SIG-M5 treated with dmso at 0.1 percent for 504 hours (cell line): Measurements from ENCODE around the gene ALAD.

Source experiments
- DNase-seq: peaks from one replicate; lab custom pipeline; 2025; ENCODE audit not compliant: unreplicated experiment; lab: John Stamatoyannopoulos, UW

ALAD gene

DNA sequence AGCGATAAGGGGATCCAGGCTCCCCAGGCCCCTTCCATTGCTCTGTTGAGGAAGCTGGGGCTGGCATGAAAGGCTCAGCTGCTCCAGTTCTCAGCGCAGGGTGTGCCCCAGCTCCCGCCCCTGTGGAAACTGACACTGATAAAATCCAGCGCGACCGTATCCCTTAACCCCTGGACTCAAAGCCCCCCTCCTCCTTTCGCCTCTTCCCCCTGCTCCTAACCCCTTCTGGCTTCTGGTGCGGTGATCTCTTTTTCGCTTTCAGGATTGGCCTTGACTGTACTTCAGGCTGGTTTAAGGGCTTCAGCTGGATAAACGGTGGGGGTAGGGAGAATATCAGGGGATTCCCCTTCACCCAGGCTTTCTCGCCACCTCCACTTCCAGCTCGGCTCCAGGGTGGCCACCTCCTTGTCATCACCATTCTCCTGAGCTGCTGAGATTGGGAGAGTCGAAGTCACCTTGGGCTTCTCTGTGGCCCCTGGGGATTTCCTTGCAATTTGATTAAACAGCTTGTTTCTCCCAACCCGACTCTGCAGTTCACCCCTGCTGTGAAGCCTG, 50.9 kb downstream of the ALAD start:
- no peak for DNase-seq

DNA sequence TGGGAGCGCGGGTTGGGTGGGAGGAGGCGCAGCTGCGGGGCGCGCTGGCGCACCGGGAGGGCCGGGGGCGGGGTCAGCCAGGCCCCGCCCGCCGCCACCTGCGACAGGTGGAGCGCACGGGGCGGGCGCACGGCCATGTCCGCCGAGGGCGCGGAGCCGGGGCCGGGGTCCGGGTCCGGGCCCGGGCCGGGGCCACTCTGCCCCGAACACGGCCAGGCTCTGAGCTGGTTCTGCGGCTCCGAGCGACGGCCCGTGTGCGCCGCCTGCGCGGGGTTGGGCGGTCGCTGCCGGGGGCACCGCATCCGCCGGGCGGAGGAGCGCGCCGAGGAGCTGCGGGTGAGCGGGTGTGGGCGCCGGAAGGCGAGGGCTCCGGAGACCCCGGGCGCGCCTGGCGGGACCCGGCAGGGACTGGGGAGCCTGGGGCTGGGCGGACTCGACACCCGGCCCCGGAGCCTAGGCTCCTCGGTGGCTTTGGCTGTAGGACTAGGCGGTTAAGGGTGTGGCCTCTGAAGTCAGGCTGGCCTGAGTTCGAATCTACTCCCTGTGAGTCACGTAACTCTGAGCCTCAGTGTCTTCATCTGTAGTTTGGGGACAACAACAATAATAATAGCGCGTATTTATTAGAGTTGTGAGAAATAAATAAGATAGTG, 51.5 kb downstream of the ALAD start, which contains the start of gene BSPRY:
BSPRY (plus strand) TSS at position 97 of the 650 bp plus-strand sequence; CDS start at position 136, 39 bp downstream.
- DNase-seq: no peak

DNA sequence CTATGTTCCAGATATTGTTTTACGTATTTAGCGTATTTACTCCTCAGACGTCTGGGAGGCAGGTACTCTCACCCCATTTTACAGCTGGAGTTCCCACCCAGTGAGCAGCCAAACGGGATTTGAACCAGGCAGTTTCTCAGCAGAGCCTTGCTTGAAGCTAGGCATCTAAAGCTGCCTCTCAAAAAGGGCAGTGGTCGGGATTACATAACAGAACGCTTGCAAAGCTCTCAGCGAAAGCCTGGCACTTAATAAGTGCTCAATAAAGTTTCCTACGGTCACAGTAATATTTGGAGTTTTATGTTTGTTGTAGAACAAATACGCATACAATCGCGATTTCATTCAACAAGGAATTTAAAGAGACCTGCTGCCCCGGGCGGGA, 52.0 kb downstream of the ALAD start:
- no peak for DNase-seq

DNA sequence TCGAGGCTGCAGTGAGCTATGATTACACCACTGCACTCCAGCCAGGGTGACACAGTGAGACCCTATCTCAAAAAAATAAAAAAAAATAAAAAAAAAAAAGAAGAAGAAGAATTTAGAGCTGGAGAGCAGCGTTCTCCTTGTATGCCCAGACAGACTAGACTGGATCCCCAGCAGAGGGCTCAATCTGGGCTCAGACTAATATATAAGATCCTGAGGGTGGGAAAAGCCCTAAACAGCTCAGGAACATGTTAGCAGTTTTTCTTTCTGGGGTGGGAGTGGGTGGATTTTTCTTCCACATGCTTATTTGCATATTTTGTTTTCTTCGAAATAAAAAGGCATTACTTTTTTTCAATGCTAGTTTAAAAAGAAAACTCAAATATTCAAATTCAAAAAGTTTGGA, 52.6 kb downstream of the ALAD start:
- no peak for DNase-seq

DNA sequence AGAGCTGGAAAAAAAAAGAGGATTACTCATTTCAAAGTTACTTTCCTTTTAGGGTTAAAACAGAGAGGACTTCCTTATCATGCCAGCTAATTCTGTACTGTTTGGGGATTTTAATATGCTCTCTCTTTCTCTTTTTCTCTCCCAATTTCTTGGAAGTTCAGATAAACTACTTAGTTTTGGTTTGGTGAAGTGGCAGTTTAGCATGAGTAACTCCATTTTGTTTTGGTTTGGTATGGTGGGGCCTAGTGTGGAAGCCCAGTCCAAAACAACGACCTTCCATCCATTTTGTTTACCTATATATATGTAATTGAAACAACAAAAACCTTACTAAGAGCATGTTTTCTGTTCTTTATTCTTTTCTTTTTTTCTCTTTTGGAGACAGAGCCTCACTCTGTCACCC, 55.4 kb downstream of the ALAD start:
- DNase-seq: no peak

DNA sequence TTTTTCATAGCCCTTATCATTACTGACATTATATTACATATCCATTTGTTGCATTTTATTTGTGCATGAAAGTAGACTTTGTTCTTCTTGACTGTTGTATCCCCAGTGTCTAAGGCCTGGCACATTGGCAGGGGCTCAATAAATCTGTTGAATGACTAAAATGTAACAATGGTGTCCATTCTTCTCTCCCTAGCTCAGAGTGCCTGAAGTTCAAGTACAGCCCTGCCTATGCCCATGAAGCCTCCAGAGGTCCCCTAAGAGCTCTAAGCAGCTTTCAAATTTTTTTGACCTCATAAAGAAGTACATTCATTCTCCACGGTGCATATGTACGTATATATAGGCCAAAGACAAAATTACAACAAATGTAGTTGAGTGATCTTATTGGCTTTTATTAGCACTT, 55.9 kb downstream of the ALAD start:
- no peak for DNase-seq

DNA sequence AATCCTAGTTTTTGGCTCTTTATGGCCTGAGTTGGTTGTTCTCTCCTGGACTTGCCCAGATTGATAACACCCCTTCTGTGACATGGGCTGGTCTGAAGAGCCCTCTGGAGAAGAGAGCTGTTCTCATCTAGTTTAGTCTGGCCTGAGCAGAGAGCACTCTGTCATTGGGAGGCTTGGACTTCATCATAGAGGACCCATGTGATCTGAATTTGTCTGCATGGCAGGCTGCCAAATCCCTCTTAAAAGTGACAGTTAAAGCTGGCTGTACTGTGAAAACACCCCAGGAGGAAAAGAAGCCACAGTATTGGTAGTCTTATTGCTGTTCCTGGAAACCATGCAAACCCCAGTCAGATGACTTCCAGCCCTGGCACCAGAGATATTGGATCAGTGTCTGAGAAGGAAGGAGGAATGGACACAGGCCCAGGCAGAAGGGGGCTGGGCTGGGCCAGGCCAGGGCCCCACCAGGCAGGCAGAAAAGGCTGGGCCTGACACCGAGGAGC, 57.3 kb downstream of the ALAD start:
- no peak for DNase-seq

DNA sequence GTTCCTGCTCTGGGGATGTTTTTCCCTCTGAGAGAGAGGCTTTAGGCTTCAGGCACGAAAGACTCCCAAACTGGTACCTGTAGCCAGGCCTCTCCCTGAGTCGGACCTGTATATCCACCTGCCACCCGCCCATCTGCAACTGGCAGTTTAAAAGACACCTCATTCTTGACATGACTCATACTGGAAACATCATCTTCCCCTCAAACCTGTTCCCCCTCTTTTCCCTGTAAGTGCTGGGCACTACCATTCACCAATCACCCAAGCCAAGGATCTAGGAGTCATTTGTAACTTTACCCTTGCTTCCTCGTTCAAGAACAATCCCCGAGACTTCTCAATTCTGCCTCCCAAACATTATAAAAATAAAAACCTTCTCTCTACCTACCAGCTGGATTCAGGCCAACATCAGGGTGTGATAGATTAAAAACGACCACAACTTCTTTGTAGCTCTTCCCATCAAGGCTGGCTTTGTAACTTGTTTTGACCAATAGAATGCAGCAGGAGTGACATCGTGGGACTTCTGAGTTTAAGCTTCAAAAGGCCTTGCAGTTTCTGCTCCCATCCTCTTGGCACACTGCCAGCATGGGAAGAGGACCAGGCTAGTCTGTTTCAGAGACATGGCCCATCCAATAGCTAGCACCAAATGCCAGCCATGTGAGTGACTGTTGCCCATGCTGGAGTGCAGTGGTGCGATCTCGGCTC, 59.2 kb downstream of the ALAD start:
- DNase-seq: peak; percentile 63

DNA sequence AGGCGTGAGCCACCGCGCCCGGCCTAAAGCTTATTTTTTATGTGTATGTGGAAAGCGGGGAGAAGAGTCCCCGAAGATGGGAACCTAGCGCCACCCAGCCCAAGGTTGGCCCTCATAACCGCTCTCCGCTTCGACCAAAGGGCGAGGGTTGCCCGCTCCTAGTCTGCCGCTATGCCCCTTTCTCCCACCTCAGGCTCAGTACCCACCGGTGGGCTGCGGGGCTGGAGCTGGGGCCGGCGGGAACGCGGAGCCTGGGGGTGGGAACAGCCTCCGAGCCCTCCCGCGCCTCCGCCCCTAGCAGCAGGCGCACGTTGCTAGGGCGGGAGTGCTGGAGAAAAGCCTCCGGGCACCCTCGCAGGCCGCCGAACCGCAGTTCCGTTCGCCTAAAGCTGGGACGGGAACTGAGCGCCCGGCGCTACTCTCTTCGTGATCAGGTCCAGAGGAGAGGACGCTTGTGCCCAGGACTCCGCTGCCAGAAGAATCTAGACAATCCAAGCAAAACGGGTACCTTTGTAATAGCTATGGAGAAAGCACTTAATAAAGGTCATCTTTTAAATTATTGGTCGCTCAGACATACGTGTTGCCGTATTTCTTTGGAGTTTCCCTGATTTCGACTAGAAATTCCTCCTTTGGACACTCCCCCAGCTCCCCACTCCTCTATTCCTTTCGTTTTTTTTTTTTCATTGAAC, 60.9 kb downstream of the ALAD start, which contains the start of gene WDR31:
WDR31 (minus strand) TSS at position 265 of the 689 bp plus-strand sequence. CDS start 8,253 bp downstream, outside the sequence.
- peak; percentile 82 for DNase-seq

DNA sequence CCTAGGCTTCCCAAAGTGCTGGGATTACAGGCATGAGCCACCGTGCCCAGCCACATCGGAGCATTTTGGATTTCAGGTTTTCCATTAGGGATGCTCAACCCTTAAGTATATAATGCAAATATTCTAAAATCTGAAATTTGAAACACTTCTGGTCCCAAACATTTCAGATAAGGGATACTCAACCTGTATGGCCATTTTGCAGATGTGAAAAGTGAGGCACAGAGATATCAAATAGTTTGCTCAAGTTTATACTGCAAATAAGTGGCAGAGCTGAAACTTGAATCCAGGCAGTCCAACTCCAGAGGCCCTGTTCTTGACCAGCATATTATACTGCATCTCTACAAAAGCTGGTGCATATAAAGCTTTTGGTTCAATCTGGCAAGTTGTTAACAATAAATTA, 63.4 kb downstream of the ALAD start:
- DNase-seq: no peak
